Measurements from ENCODE around the gene CAMK1D. TPM values are rescaled to one million over a fixed set of nuclear protein-coding genes. Genes with fewer than 3 reads are reported as not detected.

Gene CAMK1D
- total RNA-seq, 1 donor from 2014 or later, result 17.6 TPM

GRCh38 chr10:12675186-12675585, 325.8 kb downstream of the CAMK1D start:
- intact Hi-C loops (cut with micrococcal nuclease), result no loop called here

DNA sequence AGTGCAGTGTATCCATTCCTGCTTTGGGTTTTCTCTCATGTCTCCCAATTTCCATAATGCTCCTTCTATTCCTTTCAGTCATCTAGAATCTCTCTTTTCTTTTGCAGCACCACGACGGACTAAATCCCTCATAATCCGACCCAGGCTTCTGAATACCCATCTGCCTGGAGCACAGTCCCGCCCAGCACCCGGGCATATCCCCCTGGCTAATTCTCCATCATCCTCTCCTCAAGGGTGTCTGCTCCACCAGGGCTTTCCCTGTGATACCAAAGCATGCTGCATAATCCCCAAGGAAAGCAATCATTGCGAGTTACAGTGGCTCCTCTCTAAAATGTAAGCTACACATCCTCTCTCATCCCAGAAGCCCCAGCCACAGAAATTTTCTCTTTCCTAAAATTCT, 330.3 kb downstream of the CAMK1D start:
- intact Hi-C loops (cut with micrococcal nuclease), result no loop called here

- intact Hi-C loops (cut with micrococcal nuclease), result no loop called here
Observed at GRCh38 chr10:12681252-12681651, 331.9 kb downstream of the CAMK1D start.

GRCh38 chr10:12684784-12685183, 335.4 kb downstream of the CAMK1D start:
- intact Hi-C loops (cut with micrococcal nuclease), result no loop called here

GRCh38 chr10:12685261-12686058, 336.1 kb downstream of the CAMK1D start:
- intact Hi-C loops (cut with micrococcal nuclease), result no loop called here

DNA sequence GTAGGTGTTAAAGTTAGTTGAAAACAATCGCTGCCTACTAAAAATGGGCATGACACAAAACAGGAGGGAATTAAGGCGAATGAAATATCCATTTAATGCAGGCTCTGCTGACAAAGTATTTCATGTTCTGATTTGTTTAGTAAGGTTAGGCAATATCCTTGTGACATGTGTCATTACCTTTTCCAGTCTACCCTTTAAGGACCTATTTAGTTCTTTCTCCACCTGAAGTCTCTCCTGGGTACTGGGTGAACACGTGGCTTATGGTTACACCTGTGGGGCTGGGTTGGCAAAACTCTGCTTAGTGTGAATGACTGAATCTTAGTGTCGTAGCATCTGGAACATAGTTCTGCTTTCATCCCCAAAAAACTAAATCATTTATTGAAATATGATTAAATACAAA, 338.6 kb downstream of the CAMK1D start:
- intact Hi-C loops (cut with micrococcal nuclease), result no loop called here

DNA sequence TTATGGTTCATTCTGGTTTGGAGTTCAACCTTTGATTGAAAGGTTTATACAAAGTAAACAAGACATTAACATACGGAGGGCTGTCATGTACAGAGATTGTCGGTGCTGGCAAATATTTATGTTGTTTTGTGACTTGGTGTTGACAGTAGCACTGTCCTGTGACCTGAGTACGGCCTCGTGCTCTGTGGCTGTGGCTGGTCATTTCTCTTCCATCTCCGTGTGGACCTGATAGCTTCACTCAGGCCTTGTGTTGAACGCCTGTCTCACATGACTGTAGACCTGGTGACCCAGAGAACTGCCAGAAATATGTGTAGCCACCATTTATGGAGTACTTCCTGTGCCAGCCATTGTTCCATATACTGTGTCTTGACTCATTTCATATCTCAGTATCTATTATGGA, 340.5 kb downstream of the CAMK1D start:
- intact Hi-C loops (cut with micrococcal nuclease), result no loop called here

GRCh38 chr10:12690525-12691126, 341.3 kb downstream of the CAMK1D start:
- intact Hi-C loops (cut with micrococcal nuclease), result no loop called here

GRCh38 chr10:12691596-12691995, 342.2 kb downstream of the CAMK1D start:
- intact Hi-C loops (cut with micrococcal nuclease), result no loop called here

DNA sequence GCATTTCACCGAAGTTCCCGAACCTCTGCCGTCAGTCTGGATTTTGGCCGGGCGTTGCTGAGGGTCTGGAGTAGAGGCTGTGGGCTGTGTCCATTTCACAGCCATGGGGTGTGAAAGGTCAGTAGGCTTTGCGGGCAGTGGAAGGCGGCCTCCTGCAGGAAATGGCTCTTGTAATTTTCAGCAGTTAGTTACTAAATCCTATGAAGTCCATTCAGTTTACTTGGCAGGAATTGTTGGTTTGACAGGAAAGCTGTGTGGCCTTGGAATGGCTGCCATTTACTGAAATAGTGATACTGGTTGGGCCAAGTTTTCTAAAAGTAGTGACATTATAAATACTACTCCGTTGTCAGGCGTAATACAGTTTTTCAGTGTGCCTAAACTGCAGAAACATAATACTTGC, 348.4 kb downstream of the CAMK1D start:
- intact Hi-C loops (cut with micrococcal nuclease), result no loop called here

- intact Hi-C loops (cut with micrococcal nuclease), result no loop called here
Observed at GRCh38 chr10:12699258-12699700, 349.9 kb downstream of the CAMK1D start.

- intact Hi-C loops (cut with micrococcal nuclease), result no loop called here
Observed at GRCh38 chr10:12699781-12700556, 350.6 kb downstream of the CAMK1D start.

DNA sequence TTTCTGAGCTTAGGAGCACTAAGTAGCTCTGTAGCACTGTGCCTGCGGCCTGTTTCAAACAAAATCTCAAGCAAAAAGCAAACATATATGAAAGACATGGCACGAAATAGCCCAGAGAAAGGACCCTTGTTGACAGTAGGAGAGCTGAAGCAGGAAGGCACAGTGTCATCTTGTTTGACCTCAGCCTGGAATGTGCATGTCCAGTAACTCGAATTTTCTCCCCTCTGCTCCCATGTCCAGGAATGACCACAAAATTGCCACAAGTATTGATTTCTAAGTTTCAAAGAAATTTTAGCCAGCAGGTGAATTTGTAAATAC, 351.2 kb downstream of the CAMK1D start:
- intact Hi-C loops (cut with micrococcal nuclease), result no loop called here

GRCh38 chr10:12701696-12702095, 352.3 kb downstream of the CAMK1D start:
- intact Hi-C loops (cut with micrococcal nuclease), result loop anchor here (1.0 kb wide), 1 partner anchor 26 kb away; no protein-coding TSS in a partner anchor

GRCh38 chr10:12702215-12702770, 352.9 kb downstream of the CAMK1D start:
- intact Hi-C loops (cut with micrococcal nuclease), result loop anchor here (1.0 kb wide), 1 partner anchor 25 kb away; no protein-coding TSS in a partner anchor

GRCh38 chr10:12703126-12703525, 353.8 kb downstream of the CAMK1D start:
- intact Hi-C loops (cut with micrococcal nuclease), result no loop called here

DNA sequence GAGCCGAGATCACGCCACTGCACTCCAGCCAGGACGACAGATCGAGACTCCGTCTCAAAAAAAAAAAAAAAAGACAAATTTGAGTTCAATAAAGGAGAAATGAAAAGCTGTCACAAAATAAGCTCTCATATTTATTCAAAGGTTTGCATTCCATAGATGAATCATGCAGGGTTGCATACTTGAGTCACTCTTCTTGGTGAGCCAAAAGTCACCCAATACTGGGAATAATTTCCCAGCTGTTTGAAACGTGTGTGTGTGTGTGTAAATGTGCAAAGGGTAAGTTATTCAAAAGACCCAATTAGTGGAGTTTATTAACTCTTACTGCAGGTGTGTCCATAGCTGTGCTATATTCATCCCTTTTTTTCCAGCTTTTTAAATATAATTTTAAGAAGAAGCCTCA, 354.5 kb downstream of the CAMK1D start:
- intact Hi-C loops (cut with micrococcal nuclease), result no loop called here

GRCh38 chr10:12704488-12704887, 355.1 kb downstream of the CAMK1D start:
- intact Hi-C loops (cut with micrococcal nuclease), result no loop called here

DNA sequence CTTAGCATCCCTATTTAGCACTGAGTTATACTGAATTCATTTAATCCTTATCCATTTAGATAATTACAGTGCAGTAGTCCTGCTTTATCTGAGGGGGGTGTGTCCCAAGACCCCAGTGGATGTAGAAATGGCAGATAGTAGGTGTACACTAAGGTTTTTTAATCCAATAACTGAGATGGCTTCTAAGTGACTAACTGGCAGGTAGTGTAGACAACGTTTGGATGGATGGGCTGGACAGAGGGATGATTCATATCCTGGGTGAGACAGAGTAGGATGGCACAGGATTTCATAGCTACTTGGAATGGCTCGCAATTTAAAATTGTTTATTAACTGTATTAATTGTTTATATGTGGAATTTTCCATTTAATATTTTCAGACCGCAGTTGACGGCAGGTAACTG, 356.6 kb downstream of the CAMK1D start:
- intact Hi-C loops (cut with micrococcal nuclease), result no loop called here

GRCh38 chr10:12707461-12708185, 358.3 kb downstream of the CAMK1D start:
- intact Hi-C loops (cut with micrococcal nuclease), result loop anchor here (1.0 kb wide), 2 partner anchors 195 to 392 kb away; no protein-coding TSS in a partner anchor

- intact Hi-C loops (cut with micrococcal nuclease), result no loop called here
Observed at GRCh38 chr10:12709000-12709401, 359.7 kb downstream of the CAMK1D start.

All from T-helper 1 cell treated with Interleukin-12 subunit alpha and Interleukin-12 subunit beta and Interleukin-4 antibody, amounts not matched to agents 30 ng/mL and 1 ng/mL, for 36 hours (primary cell).